DMS 273 treated with DMSO at 0.1 percent for 48 hours (cell line): ENCODE results near the gene TFAP2B.

Experiments used
- DNase-seq: peaks from one replicate; lab custom pipeline; 2025; lab: John Stamatoyannopoulos, UW

Gene TFAP2B

DNA sequence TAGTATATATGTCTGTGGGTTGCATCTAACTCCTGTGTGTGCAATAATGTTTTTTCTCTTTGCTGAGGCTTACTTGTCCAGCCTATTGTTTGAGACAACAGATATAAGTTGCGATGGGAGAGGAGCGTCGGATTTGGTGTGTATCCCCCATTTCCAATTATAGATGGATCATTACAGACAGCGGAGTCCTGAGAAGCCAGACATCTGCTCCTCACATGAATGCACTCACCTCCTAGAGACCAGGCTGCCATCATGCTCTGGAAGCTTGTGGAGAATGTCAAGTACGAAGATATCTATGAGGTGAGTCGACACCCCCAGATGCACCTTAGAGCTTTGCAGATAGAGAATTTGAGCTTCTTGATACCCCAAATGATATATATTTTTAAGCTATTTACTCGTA lies at the start of gene TFAP2B:
TFAP2B (plus strand) TSS at position 199 of the 400 bp plus-strand sequence; CDS start at position 220, 21 bp downstream.
- no peak for DNase-seq

DNA sequence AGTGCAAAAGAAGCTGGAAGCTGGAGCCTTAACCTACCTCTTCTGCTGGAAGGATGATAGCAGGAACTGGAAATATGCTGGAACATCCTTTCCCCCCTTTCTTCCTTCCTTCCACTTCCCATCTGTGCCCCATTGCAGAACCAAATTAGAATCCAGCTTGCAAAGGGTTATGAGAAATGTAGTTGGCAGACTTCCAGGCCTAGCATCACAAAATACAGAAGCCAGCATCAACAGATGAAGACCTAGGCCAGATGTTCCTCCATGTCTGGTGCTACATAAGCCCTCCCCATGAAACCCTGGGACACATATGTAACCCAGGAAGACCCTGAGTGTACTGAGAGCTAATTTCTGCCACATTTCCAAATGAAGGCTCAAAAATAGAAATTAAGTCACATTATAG lies 40.0 kb upstream of the TFAP2B start:
- DNase-seq: no peak

DNA sequence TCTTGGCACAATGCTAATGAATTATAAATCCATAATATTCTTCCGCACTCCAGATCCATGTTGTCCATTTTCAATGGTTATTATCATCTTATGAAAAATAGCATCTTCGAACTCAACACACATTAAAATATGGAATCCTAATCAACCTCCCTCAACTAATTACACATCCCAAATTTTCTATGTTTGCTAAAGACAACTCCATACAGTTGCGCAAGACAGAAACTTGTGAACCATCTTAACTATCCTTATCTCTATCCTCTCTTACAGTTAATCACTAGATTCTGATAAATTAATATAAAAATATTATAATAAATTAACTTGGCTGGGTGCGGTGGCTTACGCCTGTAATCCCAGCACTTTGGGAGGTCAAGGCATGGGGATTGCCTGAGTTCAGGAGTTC lies 38.3 kb upstream of the TFAP2B start:
- DNase-seq: no peak

DNA sequence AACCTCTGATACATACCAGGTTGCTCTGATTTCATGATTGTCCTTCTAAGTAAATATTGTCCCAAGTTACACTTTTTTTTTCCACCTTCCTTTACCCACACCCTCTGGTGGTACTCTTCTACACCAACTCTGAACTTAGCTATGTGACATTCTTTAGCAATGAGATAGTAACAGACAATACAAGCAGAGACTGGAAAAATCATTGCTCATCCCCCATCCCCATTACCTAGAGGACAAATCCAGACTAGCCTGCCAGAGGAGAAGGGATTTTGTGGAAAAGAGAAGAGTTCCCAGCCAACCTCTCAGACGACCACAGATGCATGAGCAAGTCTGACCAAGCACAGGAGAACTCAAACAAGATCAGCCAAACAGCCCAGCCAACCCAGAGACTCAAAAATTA lies 32.8 kb upstream of the TFAP2B start:
- no peak for DNase-seq

DNA sequence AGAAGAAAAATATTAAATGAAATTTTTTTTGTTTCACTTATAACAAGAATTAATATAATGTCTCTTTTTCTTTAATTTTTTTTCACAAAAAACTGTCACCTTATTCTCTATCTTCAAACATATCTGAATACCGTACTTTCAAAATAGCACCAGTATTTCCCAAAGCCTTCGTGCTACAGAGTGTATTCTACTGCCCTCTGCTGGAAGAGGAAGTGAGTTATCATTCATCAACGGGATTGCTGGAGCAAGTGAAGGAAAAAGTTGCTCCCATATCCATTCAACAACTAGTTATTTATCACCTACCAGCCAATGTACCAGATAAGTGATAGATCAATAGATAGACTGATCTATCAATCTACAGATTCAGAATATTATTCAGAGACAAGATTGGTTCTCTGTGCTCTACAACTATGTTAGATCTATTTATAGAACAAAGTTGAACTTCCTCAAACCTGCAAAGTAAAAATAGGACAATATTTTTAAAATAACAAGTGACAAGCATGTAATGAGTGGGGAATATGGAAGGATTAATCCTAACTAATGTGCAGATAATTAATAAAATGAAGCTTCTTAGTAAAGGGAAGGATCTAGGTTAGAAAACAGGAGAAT lies 26.7 kb upstream of the TFAP2B start:
- peak; percentile 11 for DNase-seq

DNA sequence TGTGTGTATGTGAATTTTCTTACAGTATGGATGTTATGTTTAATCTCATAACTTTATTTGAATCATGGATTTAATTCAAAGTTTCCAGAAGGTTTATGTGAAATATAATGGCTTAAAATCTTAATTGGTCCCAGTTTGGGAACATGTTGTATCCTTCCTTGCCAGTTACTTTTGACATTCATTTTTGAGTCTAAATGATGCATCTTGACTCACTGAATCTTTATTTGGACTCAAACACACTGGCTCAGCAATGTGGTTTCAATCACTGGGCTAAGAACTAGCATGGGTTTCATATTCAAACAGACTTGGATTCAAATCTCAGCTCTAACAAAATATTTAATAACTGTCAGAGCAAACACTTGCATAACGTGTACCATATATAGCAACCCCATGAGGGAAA lies 25.9 kb upstream of the TFAP2B start:
- DNase-seq: no peak

DNA sequence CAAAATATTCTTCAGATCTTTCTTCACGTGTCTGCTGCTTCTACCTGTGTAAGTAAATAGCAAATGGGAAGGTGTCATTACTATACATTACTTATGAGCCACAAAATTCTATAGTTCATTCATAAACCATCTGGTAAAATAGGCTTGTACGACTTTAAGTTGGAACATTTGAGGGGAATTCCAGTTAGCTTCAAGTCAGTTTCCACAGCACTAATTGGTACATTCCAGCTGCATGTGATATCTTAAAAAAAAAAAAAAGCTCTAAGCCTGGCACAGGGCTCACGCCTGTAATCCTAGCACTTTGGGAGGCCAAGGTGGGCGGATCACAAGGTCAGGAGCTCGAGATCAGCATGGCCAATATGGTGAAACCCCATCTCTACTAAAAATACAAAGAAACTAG lies 23.1 kb upstream of the TFAP2B start:
- no peak for DNase-seq

DNA sequence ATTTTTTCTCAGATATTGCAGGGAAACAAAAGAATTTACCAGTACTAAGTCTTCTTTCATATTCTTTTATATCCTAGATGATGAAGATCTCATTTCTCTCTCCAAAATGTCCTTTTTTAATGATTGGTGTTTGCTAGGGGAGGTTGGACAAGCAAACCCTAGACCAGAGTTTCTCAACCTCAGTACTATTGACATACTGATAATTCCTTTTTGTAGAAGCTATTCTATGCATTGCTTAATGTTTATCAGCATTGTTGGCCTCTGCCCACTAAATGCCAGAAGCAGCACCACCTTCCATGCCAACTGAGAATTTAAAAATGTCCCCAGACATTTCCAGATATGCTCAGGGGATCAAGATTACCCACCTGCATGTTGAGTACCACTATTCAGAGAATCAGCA lies 14.4 kb upstream of the TFAP2B start:
- no peak for DNase-seq

DNA sequence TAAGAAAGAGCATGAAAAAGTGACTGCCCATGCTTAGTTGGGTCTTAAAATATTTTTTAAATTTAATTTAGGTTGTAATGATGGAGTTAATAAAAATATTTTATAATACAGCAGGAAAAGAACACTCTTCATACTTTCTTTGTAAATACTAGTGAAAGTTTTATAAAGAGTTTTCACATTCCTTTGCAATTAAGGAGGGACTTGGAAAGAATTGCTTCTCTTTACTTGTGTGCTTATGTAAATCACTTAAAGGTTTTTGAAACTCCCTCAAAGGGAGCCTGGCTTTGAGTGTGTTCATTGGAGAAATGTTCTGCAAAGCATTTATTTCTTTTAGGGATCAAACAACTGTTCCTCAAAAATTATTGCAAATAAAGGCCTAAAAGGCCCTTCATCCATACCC lies 11.6 kb upstream of the TFAP2B start:
- DNase-seq: no peak

DNA sequence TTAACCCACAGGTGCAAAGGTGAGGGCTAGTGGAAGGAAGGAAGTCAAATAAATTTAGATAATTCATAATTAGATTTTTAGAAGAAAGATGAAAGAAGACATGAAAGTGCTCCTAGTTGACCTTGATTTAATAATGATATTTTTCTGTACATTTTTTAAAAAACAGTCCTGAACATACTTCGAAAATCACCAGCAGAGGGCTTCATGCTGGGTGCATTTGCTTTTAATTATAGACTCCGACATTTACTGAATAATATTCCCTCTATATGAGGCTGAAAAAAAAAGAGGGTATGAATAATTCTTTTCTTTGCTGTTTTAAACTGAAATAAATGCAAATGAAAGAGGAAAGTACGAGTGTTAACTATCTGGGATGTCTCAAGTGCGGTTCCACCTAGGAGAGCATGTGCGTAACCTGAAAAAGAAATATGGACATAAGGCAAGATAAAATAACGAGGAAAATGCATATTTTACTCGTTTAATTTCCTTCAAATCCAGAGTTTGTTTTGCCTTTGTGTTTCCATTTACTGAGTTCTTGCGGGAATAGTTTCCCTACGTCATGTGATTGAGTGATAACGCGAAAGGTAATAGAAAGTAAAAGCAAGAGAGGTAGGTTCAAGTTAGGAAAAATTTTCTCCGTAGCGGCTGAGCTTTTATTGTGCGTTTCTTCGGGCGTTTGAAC lies 3.1 kb upstream of the TFAP2B start:
- no peak for DNase-seq

DNA sequence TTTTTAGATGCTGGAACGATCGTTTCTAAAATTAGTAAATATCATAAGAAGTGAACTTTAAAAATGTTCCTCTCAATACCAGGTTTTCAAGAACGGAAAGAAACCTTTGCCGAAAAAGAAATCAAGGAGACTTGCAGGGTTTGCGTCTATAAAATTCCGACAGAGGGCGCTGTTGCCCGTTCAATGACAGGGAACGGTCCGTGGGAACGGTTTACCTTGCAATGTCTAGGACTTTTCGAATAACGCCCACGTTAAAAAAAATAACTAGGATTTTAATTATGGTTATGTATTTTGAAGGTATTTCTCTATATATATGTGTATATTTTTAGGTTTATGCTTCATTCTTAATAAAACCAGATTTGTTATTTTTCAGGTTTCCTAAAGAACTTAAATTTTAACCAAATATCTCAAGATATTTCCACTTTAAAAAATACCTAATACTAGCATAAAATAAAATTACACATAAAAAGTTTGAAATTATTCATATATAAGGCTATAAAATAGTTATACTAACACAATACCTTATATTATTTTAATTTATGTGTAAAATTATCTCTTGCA lies 2.5 kb upstream of the TFAP2B start:
- DNase-seq: peak; percentile 2

DNA sequence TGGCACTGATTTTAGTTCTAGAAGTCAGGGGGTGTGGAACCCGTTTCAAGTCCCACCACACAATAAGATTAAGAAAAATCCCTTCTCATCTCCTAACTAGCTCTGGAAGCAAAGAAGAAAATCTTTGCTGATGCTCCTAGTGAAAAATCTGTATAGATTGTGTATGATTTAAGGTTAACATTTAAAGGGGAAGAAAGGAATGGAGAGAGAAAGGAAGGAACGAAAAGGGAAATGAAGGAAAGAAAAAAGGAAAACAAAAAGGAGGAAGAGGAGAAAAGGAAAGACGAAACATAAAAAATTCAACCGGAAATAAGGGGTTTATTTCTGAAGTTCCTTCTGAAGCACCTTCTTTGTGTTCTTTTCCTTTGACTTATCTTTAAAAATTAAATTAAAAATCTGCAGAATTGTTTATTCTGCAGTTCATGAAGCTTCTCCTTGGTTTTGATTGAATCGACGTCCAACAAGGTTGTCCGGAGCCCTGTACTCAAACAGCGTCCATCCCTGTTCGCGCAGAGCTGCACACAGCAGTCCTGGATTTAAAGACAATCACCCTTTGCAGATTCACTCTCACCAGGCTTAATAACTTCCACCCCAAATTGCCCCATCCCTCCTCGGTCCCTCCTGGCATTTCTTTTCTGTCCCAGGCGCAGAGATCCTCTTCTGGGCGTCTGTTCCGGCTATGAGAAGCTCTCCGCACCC lies 1.6 kb upstream of the TFAP2B start:
- no peak for DNase-seq

DNA sequence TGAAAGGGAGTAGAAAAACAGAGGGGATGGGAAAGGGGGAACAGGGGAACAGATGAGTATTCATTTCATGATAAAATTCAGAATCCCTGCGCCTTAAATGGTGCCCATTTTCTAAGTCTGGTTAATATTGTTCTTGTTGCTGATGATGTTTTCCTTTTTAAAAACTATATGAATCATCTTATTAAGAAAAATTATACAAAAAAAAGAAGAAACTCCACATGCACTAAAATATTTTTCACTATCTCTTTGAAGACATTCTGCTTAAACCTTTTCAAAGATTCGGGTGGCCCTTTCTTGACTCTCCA lies 1.1 kb upstream of the TFAP2B start:
- DNase-seq: no peak

DNA sequence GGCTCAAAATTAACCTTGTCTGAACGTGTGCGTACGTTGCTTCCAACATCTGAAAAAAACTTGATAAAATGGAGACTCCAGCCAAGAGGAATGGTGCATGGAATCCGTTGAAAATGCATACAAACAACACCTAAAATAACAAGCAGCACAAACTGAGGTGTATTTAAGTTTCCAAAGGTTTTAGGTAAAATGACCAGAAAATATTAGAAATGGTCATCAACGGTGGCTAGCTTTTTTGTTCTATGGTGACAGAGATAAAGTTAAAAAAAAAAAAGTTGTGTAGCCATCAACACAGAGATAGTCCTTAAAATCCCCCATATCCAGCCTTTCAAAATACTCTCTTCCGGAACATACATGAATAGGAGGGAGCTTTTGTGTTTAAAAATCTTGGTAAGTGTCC lies 651 bp upstream of the TFAP2B start:
- DNase-seq: no peak

DNA sequence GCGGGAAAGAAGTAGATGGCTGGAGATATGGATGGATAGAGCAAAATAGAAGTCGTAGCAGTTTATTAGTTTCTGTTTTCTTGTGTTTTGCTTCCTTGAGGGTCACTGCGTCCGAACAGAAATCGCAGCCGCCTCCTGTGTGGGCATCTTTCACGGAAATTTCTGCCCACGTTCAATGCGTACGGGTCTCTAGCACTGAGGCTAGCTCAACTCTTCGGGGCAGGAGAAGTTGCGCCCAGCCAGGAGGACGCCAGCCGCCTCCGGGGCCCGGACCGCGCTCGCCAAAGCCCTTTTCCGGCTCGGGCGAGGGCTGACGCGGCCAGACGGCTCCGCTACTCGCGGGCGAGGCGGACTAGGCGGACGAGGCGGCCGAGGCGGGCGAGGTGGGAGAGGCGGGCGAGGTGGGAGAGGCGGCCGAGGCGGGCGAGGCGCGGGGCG lies 814 bp downstream of the TFAP2B start:
- DNase-seq: no peak

DNA sequence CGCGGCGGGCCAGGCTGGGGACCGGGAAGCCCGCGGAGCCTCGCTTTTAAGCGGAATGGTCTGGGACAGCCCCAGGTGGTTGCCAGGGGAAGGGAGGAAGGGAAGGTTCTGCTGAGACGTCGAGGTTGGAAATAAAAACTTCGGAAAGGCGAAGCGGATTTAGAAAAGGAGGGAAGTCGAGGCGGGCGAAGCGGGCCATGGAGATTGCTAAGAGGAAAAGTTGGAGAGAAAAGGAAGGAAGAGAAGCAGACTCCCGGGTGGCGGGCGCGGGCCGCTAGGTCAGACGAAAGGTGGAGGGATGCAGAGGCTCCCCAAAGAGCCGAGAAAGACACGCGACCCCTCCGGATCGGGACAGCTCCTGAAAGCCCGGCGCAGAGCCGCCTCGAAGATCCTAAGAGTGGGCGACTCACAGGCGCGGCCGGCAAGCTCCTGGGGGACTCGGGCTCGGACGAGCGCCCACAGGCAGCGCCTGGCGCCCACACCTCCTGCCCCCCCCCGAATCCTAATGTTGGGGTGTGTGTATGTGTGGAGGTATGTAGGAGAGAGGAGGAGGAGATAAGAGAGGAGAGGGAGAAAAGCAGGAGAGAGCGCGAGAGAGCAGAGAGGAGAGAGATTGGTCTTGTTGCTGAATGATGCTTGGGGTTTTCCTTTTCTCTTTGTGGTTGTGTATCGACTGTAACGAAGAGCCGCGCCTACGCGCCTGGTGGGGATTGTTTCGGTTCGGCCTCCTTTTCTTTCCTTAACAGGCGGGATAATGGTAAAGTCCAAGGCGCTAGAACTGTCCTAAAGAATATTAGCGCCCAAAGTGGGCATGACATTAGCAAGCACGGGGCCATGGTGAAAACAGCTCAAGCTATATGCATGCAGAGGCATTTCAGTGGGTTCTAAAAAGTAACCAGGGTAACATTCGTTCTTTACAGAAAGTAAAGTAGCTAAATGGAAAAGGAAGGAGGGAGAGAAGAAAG lies 1.5 kb downstream of the TFAP2B start:
- DNase-seq: no peak

DNA sequence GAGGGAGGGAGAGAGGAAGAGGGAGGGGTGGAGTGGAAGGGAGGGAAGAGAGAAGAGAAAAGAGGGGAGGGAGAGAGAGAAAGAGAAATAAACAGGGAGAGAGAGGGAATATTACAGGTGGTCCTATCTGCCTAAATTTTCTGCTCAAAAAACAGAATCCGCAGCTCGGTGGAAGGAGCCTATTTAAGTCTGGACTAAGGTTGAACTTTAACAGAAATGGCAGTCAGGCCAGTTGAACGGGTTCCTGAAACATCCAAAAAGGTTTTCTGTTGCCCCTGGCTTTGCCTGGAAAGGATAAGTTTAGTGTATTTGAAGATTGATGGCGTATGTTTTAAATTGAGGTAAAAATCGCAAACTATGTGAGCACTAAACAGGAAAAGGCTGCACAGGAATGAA lies 2.2 kb downstream of the TFAP2B start:
- no peak for DNase-seq

DNA sequence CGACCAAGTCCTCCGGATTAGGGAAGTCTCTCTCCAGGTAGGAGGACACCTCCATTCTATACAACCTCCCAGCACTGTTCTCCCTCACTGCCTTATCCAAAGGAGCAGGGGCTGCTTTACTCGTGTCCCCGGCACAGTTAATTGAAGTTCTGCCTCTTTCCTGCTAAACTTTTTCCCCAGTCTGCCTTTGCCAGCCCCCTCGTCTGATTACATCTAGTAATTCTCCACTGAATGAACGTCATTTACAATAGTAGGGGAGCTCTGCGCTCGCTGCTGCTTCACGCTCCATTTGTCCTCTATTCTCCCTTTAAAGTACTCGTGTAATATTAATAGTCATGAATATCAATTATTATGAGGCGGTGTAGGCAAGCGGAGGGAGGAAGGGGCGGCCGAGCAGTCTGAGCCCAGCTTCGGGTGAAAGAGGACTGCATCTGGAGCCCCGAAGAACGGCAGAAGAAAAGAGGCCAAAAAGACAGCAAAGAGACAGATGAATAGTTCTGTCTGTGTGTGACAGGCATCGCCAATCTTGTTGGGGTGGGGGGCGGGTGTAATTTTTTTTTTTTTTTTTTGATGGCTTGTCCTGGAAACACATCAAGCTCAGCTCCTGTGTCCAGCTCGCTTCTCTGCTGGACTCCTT lies 2.9 kb downstream of the TFAP2B start:
- no peak for DNase-seq

DNA sequence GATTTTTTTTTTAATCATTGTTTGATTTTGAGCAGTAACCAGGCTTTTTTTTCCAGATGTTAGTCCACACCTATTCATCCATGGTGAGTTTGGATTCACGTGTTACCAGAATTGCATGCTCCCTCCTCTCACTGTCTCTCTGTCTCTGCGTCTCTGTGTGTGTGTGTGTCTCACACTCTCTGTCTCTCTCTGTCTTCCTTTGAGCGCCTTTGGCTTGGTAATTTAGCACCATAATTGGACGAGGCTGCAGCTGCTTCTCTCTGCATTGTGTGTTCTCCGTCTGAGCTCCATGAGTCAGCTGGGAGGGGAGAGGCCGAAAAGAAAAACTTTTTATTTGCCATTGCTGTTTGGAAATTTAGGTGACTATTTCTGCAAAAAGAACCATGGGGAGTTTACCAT lies 3.4 kb downstream of the TFAP2B start:
- DNase-seq: no peak

DNA sequence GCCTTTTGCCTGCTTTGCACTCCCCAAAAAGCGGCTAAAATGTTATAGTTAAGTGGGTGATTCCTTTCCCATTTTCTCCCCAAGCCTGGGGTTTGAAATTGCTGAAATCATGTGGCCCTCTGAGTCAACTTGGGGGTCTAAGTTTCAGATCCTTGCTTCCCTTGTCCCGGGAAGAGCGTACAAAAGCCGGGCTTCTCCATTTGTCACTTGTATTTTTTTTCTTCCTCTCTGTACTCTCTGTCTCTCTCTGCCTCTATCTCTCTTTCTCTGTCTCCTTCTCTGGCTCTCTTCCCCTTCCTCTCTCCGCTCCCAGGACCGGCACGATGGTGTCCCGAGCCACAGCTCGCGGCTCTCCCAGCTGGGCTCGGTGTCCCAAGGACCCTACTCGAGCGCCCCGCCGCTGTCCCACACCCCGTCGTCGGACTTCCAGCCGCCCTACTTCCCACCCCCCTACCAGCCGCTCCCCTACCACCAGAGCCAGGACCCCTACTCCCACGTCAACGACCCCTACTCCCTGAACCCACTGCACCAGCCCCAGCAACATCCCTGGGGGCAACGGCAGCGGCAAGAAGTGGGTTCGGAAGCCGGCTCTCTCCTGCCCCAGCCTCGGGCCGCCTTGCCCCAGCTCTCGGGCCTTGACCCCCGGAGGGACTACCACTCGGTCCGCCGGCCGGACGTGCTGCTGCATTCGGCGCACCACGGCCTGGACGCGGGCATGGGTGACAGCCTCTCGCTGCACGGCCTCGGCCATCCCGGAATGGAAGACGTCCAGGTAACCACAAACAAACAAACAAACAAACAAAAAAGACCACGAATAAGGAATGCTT lies 4.6 kb downstream of the TFAP2B start:
- DNase-seq: no peak

DNA sequence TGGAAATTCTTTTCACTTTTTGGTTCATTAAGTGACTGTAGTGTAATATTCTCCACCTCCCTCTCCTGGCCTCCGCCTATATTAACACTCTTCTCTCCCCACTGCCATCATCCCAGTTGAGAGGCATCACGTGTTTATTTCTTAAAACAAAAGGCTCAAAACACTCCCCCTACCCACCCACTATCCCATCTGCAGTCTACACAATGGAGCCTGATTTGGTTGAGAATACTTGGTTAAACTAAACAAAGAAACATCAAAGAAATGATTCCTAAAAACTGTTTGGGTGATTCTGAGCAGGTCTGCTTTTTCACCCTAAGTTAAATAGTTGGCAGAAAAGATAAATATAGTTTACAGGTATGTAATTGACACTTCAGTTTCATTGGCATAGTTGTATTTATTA lies 5.9 kb downstream of the TFAP2B start:
- DNase-seq: no peak
